HG03159 (cell line): ENCODE data around the gene ZAP70.

Experiments
- ATAC-seq: cut with Tn5 transposase; IDR thresholded peaks from one replicate; pipeline ENCODE4 v1.9.1; 2021; ENCODE audit warnings: mild to moderate bottlenecking, moderate library complexity; ENCODE audit not compliant: unreplicated experiment

The ZAP70 gene

GRCh38 chr2:97715951-97716694 lies 2.7 kb downstream of the ZAP70 start:
- ATAC-seq = no peak

GRCh38 chr2:97716695-97717612 lies 3.6 kb downstream of the ZAP70 start:
- ATAC-seq = no peak

DNA sequence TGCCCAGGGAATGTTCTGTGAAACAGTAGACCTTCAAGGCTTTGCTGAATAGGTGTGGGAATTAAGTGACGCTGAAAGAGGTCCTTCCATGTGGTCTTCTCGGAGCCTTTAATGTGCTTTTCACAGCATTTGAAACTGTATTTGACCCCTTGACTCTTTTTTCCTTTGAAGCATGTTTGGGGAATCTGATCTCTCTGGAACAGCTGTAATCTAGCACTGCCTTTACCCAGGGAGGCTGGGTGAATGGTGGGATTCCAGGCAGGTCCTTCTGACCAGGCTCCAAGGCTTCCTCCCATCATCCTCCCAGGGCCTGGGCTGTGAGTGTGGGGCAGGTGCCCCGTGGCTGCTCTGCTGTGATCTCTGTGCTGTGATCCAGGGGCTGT lies 4.2 kb downstream of the ZAP70 start:
- no peak for ATAC-seq

- no peak for ATAC-seq
These were observed 4.9 kb downstream of the ZAP70 start for GRCh38 chr2:97718051-97718882.

- ATAC-seq = no peak
These were observed 5.6 kb downstream of the ZAP70 start for GRCh38 chr2:97718942-97719341.

DNA sequence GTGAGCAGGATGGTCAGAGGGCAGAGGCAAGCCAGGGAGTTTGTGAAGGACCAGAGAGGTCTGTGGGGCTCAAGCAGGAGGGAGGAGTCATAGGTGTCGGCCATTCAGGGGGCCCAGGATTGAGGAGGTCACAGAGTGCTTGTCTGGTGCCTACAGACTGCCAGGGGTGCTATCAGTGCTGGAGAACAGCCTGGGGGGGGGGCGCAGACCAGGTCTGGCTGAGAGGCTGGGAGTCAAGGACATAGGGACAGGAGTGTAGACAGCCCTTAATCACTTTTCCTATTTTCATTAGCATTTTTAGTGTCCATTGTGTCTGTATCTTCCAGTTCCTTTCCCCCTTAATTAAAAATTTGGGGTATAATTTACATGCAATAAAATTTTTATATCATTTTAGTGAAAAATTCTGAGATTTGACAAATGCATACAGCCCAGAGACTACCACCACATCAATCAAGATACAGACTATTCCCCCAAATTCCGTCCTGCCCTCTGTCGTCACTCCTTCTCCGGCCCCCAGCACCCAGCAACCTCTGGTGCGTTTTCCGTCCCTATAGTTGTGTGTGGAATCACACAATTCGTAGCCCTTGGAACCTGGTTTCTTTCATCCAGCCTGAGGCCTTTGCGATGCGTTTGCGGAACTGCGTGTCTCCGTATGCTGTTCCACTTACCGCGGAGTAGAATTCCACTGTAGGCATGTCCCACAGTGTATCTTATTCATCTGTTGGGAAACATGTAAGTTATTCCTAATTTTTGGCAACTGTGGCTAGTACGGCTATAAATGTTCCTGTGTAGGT lies 6.2 kb downstream of the ZAP70 start:
- ATAC-seq = no peak

DNA sequence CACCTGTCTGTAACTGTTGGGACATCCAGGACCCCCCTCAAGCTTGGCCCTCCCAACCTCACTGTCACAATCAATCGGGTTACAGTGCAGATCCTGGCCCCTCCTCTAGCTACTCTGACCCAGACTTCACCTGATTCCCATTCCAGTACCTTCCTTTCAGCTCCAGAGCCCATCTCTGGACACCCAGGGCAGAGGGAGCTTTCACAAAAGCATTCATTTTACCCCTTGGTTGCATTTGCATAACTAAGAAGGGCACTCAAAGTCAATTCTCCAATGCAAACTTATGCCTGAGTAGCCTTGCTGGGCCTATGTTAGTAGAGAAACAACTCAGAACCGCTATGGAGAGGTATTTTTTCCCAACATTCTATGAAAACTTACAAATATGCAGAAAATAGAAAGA lies 7.4 kb downstream of the ZAP70 start:
- ATAC-seq = no peak

DNA sequence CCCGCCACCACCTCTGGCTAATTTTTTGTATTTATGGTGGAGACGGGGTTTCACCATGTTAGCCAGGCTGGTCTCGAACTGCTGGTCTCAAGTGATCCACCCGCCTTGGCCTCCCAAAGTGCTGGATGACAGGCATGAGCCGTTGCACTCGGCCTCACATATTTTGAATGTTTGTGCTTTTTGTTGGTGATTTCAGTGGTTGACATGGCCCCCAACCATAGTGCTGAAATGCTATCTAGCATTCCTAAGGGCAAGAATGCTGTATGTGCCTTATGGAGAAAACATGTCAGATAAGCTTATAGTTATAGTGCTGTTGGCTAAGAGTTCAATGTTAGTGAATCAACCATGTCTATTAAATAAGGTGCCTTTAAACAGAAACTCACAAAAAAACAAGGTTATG lies 8.9 kb downstream of the ZAP70 start:
- no peak for ATAC-seq

DNA sequence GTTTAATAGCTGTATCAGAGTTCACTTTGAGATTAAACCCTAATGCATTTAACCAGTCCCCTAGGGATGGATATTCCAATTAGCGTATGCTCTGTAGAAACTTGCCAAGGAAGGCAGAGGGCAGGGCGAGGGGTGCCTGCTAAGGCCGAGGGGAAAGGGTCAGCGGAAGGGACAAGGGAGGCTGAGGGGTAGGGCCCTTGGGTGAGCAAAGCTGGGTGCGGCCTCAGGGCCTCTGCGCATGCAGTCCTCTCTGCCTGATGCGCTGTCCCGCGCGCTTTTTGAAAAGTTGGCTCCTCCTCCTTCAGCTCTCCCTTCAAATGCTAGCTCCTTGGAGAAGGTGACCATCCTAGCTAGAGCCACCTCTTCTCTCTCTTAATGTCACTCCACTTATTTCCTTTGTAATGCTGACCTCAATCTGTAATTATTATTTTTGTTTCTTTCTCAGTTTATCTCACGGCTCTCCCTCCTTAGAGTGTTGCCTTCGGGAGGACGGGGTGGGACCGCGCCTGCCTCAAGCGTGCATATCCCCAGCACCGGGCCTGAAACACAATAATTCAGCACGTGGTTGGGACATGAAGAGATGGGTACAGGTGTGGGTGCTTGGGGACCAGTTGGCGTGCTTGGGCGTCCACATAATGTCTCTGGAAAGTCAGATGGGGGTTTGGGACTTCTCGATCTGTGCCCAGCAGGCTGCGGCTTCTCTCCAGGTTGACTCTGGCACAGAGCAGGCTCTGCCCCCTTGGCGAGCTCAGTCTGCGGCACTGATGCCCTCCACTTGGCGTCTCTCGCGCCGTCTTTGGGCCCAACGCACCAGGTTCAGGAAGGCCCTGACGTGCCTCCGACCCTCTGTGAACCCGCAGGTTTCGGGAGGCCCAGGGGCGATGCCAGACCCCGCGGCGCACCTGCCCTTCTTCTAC lies 10.0 kb downstream of the ZAP70 start:
- ATAC-seq = no peak

GRCh38 chr2:97724073-97724410 lies 10.7 kb downstream of the ZAP70 start:
- ATAC-seq = no peak

DNA sequence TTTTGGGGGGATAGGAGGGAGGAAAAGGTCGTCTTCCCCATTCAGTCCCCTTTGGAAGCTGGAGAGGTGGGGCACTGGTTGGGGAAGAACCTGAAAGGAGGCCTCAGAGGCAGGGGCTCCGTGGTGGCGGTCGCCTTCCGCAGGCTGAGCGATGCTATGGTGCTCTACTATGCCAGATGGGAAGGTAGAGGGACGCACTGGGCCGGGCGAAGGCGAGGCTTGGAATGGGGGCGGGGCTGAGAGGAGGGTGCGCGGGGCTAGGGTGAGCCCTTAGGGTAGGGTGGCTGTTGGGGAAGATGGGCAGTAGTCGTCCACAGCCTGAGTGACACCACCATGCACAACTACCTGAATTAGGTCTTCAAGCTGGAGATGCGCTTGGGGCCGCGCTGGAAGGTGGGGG lies 11.1 kb downstream of the ZAP70 start:
- ATAC-seq = no peak

GRCh38 chr2:97724946-97725688 lies 11.7 kb downstream of the ZAP70 start:
- ATAC-seq = no peak

DNA sequence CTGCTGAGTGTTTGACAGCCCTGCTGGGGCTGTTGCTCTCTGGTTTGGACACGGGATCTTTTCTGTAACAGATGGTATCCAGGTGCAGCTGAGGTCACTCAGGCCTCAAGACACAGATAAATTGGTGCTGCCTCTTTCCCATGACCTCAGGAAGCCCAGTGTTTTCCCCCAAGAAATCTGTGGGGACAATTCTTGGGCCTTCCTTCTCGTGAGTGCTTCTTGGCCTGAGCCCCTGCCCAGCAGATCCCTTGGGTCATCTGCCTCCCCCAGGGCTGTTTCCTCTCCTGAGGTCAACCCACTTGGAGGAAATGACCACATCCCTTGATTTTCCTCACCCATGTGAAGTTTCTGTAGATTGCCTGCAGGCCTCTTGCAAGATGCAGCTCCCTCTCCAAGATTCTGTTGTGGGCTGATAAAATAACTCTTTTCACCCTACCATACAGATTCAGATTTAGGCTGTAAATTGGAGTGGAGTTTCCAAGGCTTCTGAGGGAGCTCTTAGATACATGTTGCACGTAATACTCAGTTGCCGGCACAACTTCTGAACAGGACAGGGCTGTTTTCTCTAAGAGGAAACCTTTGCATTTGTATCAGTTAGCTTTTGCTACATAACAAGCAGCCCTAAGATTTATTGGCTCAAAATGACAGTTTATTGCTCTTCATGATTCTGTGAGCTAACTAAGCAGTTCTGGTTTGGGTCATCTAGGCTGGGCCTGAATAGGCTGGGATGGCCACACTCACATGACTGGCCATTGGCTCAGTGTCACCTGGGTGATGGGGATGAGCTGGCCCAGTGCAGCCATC lies 13.1 kb downstream of the ZAP70 start:
- ATAC-seq = no peak

GRCh38 chr2:97727296-97727695 lies 13.9 kb downstream of the ZAP70 start:
- no peak for ATAC-seq

- ATAC-seq = no peak
These were observed 14.8 kb downstream of the ZAP70 start for GRCh38 chr2:97728091-97728731.

DNA sequence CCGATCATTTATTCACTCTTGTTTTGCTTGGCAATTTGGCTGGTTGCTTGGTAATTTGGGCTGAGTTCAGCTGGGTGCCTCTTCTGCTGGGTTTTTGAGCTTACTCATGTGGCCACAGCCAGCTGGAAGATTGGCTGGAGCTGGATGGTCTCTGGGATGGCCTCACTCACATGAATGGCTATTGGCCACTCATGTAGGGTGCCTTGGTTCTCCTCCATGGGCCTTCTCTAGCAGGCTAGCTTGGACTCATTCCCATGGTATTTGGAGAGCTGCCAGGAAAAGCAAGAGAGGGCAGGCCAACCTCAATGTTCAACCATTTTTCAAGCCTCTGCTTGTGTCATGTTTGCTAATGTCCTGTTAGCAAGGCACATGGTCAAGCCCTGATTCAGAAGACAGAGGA lies 16.9 kb downstream of the ZAP70 start:
- ATAC-seq = no peak

- no peak for ATAC-seq
These were observed 18.1 kb downstream of the ZAP70 start for GRCh38 chr2:97731274-97732020.
